ENCODE measurements around the gene LGALSL. TPM values are rescaled to one million over a fixed set of nuclear protein-coding genes. Genes with fewer than 3 reads are reported as not detected.

LGALSL gene
- total and polyA plus RNA-seq, 2 of the 13 experiments (the other 11 are each of a cell fraction or from before 2014, with no cell fraction given), result 15.4 to 20.0 TPM

DNA sequence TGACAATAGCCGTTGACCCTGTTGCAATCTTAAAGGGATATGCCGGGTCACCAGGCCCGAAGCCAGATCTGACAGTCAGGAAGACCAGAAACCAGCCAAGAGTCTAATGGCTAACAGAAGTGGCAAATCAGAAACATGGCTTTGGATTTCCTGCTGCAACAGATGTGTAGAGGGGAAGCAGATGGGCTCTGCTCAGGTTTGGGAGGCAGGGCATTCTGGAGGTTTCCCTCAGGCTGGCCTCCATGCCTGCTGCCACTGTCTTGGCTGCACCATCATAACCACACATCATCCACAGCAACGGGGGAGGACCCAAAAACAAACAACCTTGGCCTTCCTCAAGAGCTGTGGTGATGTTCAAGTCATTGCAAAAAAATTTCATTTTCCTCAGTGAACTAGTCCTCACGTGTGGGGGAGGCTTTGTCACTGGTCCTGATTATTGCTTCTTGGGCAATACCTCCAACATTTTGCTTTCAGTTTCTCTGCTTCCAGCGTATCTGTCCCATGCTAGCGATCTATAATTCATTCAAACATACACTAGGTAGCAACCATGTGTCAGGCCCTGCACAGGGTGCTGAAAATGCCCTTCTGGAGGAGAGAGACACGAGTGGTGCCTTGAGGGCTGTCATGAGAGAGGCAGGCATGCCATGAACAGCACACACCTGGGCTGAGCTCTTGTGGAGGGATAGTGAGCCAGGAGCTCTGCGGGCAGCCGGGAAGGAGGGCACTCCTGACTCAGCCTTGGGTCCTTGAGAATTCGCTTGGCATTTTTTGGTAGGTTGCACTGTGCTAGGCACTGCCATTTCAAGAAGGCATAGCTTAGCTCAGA lies 48.2 kb upstream of the LGALSL start (continued):
- TF ChIP-seq ZNF382 (CRISPR knock-in tag; IDR thresholded peaks at IDR 0.05; ENCODE audit: borderline replicate concordance), result no peak
- no peak for TF ChIP-seq SKIL (CRISPR knock-in tag; IDR thresholded peaks at IDR 0.05; ENCODE audit: borderline replicate concordance)
- no peak for TF ChIP-seq ZFP37 (CRISPR knock-in tag; IDR thresholded peaks at IDR 0.05; ENCODE audit: borderline replicate concordance)
- TF ChIP-seq, protein P1, sequence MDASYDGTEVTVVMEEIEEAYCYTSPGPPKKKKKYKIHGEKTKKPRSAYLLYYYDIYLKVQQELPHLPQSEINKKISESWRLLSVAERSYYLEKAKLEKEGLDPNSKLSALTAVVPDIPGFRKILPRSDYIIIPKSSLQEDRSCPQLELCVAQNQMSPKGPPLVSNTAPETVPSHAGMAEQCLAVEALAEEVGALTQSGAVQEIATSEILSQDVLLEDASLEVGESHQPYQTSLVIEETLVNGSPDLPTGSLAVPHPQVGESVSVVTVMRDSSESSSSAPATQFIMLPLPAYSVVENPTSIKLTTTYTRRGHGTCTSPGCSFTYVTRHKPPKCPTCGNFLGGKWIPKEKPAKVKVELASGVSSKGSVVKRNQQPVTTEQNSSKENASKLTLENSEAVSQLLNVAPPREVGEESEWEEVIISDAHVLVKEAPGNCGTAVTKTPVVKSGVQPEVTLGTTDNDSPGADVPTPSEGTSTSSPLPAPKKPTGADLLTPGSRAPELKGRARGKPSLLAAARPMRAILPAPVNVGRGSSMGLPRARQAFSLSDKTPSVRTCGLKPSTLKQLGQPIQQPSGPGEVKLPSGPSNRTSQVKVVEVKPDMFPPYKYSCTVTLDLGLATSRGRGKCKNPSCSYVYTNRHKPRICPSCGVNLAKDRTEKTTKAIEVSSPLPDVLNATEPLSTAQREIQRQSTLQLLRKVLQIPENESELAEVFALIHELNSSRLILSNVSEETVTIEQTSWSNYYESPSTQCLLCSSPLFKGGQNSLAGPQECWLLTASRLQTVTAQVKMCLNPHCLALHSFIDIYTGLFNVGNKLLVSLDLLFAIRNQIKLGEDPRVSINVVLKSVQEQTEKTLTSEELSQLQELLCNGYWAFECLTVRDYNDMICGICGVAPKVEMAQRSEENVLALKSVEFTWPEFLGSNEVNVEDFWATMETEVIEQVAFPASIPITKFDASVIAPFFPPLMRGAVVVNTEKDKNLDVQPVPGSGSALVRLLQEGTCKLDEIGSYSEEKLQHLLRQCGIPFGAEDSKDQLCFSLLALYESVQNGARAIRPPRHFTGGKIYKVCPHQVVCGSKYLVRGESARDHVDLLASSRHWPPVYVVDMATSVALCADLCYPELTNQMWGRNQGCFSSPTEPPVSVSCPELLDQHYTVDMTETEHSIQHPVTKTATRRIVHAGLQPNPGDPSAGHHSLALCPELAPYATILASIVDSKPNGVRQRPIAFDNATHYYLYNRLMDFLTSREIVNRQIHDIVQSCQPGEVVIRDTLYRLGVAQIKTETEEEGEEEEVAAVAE (CRISPR knock-in tag; IDR thresholded peaks at IDR 0.05; ENCODE audit: borderline replicate concordance), result no peak
- TF ChIP-seq ZNF207 (IDR thresholded peaks at IDR 0.05; ENCODE audit: borderline replicate concordance), result no peak
- TF ChIP-seq SMC3 (IDR thresholded peaks at IDR 0.05; ENCODE audit: low read length), result no peak
- no peak for TF ChIP-seq NFE2 (CRISPR knock-in tag; IDR thresholded peaks at IDR 0.05)
- TF ChIP-seq ZNF687 (CRISPR knock-in tag; IDR thresholded peaks at IDR 0.05), result peak; percentile 30; the same call in 1 of the 2 replicates
- TF ChIP-seq EED (CRISPR knock-in tag; IDR thresholded peaks at IDR 0.05), result no peak
- TF ChIP-seq ZNF552 (CRISPR knock-in tag; IDR thresholded peaks at IDR 0.05; ENCODE audit: borderline replicate concordance), result no peak
- no peak for TF ChIP-seq RARA (CRISPR knock-in tag; IDR thresholded peaks at IDR 0.05)
- no peak for TF ChIP-seq GTF2F1 (IDR thresholded peaks at IDR 0.05; ENCODE audit: low read length)
- TF ChIP-seq NR2F1 (CRISPR knock-in tag; IDR thresholded peaks at IDR 0.05), result no peak
- no peak for TF ChIP-seq ZNF616 (CRISPR knock-in tag; IDR thresholded peaks at IDR 0.05; ENCODE audit: low read depth)
- no peak for TF ChIP-seq ONECUT2 (CRISPR knock-in tag; IDR thresholded peaks at IDR 0.05)
- no peak for TF ChIP-seq ZBTB42 (CRISPR knock-in tag; IDR thresholded peaks at IDR 0.05)
- no peak for TF ChIP-seq ZKSCAN1 (IDR thresholded peaks at IDR 0.05; ENCODE audit: low read length)
